Measurements from ENCODE around the gene TMEM69. TPM values are rescaled to one million over a fixed set of nuclear protein-coding genes. Genes with fewer than 3 reads are reported as not detected.

Gene TMEM69
- total RNA-seq, 1 experiment from 2014 or later = 39.3 TPM

GRCh38 chr1:45668526-45668925, 19.5 kb upstream of the TMEM69 start:
- no TSS peak for BruUV-seq (replicated peaks)
- Histone ChIP-seq H3K9me2 (ENCODE audit: insufficient read depth) (no peaks in the 10 kb centered on the region), H3K4me3 (replicated peaks in 1 of 2; ENCODE audit: low read depth in 1 of 2, low read length in 2 of 2) (no peak overlapping the region), H3K4me2 (ENCODE audit: low read length) (no peak overlapping the region), H3K9me3 (ENCODE audit: control insufficient read depth in 1 of 2, insufficient read depth in 1 of 2, low read depth in 1 of 2, low read length in 2 of 2) (no peaks in the 10 kb centered on the region), H2AFZ (ENCODE audit: low read depth, low read length, poor library complexity, severe bottlenecking) (no peak overlapping the region), H3K36me3 (ENCODE audit: control insufficient read depth in 1 of 2, insufficient read depth in 2 of 2, low read length in 2 of 2) (no peaks in the 10 kb centered on the region), H3K27me3 (ENCODE audit: insufficient read depth, low read length) (no peaks in the 10 kb centered on the region), H3K4me1 (ENCODE audit: control insufficient read depth in 1 of 2, insufficient read depth in 2 of 2, low read length in 2 of 2) (no peaks in the 10 kb centered on the region), H4K20me1 (ENCODE audit: insufficient read depth) (peaks cover 15% of the 10 kb centered on the region), H3K27ac (ENCODE audit: low read depth, low read length) (no peak overlapping the region), H3K9ac (ENCODE audit: low read length) (no peak overlapping the region), H3K79me2 (ENCODE audit: insufficient read depth, low read length) (peaks cover 99% of the 10 kb centered on the region)
- ATAC-seq (no peak), DNase-seq (ENCODE audit: low read depth, low spot score) (no peak)
- no peak for TF ChIP-seq CBX3 (IDR thresholded peaks at IDR 0.05; ENCODE audit: low read depth)
- no peak for TF ChIP-seq POLR2AphosphoS5 (IDR thresholded peaks at IDR 0.05; ENCODE audit: low read depth, low read length)
- no peak for TF ChIP-seq EGR1 (IDR thresholded peaks at IDR 0.05; ENCODE audit: low read depth)
- TF ChIP-seq, protein P1, sequence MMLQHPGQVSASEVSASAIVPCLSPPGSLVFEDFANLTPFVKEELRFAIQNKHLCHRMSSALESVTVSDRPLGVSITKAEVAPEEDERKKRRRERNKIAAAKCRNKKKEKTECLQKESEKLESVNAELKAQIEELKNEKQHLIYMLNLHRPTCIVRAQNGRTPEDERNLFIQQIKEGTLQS (IDR thresholded peaks at IDR 0.05) = no peak
- no peak for TF ChIP-seq EZH2 (IDR thresholded peaks at IDR 0.05)
- TF ChIP-seq YY1 (IDR thresholded peaks at IDR 0.05; ENCODE audit: extremely low read depth, insufficient replicate concordance, low read depth, low read length) = no peak
- CTCF ChIA-PET = no interaction called here
- intact Hi-C loops (cut with micrococcal nuclease) = no loop called here
- RAD21 ChIA-PET (ENCODE audit: low non-redundant PET in 1 of 2, low total read pairs in 2 of 2, uncharacterized antibody in 2 of 2, unreplicated experiment in 2 of 2) = no interaction called here
- POLR2A ChIA-PET = no interaction called here

- Histone ChIP-seq H2AFZ (ENCODE audit: low read depth, low read length, poor library complexity, severe bottlenecking) (no peak overlapping the region), H3K36me3 (ENCODE audit: control insufficient read depth in 1 of 2, insufficient read depth in 2 of 2, low read length in 2 of 2) (0 out of 4 replicates have a peak, but pooled peaks cover 0 to 4% of the 10 kb centered on the region in 2 experiments), H3K27me3 (ENCODE audit: insufficient read depth, low read length) (no peaks in the 10 kb centered on the region), H3K9me3 (ENCODE audit: control insufficient read depth in 1 of 2, insufficient read depth in 1 of 2, low read depth in 1 of 2, low read length in 2 of 2) (no peaks in the 10 kb centered on the region), H3K9ac (ENCODE audit: low read length) (no peak overlapping the region), H4K20me1 (ENCODE audit: insufficient read depth) (peaks cover 12% of the 10 kb centered on the region), H3K9me2 (ENCODE audit: insufficient read depth) (no peaks in the 10 kb centered on the region), H3K27ac (ENCODE audit: low read depth, low read length) (no peak overlapping the region), H3K4me1 (ENCODE audit: control insufficient read depth in 1 of 2, insufficient read depth in 2 of 2, low read length in 2 of 2) (no peaks in the 10 kb centered on the region), H3K4me2 (ENCODE audit: low read length) (no peak overlapping the region), H3K4me3 (replicated peaks in 1 of 2; ENCODE audit: low read depth in 1 of 2, low read length in 2 of 2) (no peak overlapping the region), H3K79me2 (ENCODE audit: insufficient read depth, low read length) (peaks cover 99% of the 10 kb centered on the region)
- ChIA-PET RAD21 (ENCODE audit: low non-redundant PET in 1 of 2, low total read pairs in 2 of 2, uncharacterized antibody in 2 of 2, unreplicated experiment in 2 of 2) (no interaction called here), CTCF (no interaction called here), POLR2A (no interaction called here)
- no TSS peak for BruUV-seq (replicated peaks)
- intact Hi-C loops (cut with micrococcal nuclease) = no loop called here
- DNase-seq (ENCODE audit: low read depth, low spot score) = no peak
- ATAC-seq = no peak
- TF ChIP-seq YY1 (IDR thresholded peaks at IDR 0.05; ENCODE audit: extremely low read depth, insufficient replicate concordance, low read depth, low read length) (no peak), EZH2phosphoT487 (IDR thresholded peaks at IDR 0.05; ENCODE audit: borderline replicate concordance) (no peak), EZH2 (IDR thresholded peaks at IDR 0.05) (no peak), SP1 (IDR thresholded peaks at IDR 0.05; ENCODE audit: low read depth) (no peak), ZFX (IDR thresholded peaks at IDR 0.05) (no peak), ZNF274 (IDR thresholded peaks at IDR 0.05; ENCODE audit: low read depth, low read length) (no peak), RAD21 (IDR thresholded peaks at IDR 0.05; ENCODE audit: low read depth) (no peak), ELF1 (IDR thresholded peaks at IDR 0.05; ENCODE audit: borderline replicate concordance, low read depth) (no peak), POLR2A (IDR thresholded peaks at IDR 0.05; ENCODE audit: borderline replicate concordance, extremely low read depth, insufficient read depth, insufficient read length) (no peak)
- TF ChIP-seq, protein P1 (IDR thresholded peaks at IDR 0.05) = no peak
- TF ChIP-seq, protein P2, sequence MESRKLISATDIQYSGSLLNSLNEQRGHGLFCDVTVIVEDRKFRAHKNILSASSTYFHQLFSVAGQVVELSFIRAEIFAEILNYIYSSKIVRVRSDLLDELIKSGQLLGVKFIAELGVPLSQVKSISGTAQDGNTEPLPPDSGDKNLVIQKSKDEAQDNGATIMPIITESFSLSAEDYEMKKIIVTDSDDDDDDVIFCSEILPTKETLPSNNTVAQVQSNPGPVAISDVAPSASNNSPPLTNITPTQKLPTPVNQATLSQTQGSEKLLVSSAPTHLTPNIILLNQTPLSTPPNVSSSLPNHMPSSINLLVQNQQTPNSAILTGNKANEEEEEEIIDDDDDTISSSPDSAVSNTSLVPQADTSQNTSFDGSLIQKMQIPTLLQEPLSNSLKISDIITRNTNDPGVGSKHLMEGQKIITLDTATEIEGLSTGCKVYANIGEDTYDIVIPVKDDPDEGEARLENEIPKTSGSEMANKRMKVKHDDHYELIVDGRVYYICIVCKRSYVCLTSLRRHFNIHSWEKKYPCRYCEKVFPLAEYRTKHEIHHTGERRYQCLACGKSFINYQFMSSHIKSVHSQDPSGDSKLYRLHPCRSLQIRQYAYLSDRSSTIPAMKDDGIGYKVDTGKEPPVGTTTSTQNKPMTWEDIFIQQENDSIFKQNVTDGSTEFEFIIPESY (IDR thresholded peaks at IDR 0.05; ENCODE audit: extremely low read depth, insufficient replicate concordance, low read length) = no peak
- TF ChIP-seq, protein P3, sequence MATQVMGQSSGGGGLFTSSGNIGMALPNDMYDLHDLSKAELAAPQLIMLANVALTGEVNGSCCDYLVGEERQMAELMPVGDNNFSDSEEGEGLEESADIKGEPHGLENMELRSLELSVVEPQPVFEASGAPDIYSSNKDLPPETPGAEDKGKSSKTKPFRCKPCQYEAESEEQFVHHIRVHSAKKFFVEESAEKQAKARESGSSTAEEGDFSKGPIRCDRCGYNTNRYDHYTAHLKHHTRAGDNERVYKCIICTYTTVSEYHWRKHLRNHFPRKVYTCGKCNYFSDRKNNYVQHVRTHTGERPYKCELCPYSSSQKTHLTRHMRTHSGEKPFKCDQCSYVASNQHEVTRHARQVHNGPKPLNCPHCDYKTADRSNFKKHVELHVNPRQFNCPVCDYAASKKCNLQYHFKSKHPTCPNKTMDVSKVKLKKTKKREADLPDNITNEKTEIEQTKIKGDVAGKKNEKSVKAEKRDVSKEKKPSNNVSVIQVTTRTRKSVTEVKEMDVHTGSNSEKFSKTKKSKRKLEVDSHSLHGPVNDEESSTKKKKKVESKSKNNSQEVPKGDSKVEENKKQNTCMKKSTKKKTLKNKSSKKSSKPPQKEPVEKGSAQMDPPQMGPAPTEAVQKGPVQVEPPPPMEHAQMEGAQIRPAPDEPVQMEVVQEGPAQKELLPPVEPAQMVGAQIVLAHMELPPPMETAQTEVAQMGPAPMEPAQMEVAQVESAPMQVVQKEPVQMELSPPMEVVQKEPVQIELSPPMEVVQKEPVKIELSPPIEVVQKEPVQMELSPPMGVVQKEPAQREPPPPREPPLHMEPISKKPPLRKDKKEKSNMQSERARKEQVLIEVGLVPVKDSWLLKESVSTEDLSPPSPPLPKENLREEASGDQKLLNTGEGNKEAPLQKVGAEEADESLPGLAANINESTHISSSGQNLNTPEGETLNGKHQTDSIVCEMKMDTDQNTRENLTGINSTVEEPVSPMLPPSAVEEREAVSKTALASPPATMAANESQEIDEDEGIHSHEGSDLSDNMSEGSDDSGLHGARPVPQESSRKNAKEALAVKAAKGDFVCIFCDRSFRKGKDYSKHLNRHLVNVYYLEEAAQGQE (IDR thresholded peaks at IDR 0.05; ENCODE audit: low read depth) = no peak
Observed at GRCh38 chr1:45669379-45669778, 18.6 kb upstream of the TMEM69 start.

Data from HCT116 (cell line).